Caco-2 (cell line): ENCODE results near the gene DHX32. TPM values are rescaled to one million over a fixed set of nuclear protein-coding genes. Genes with fewer than 3 reads are reported as not detected.
"Not testable (repeated sequence)": the region's sequence is repeated elsewhere in the genome, so short reads cannot be mapped to it uniquely, and the experiment has no call there.

Experiments used
- BruUV-seq: library from RNA; stranded (reverse); fragments of 400-500 nt; replicated peaks from 2 replicates; lab custom pipeline; 2021; lab: Mats Ljungman, UMichigan
- CTCF ChIA-PET: fragments of 300-600 bp; sonication (Branson Sonifier 250); formaldehyde crosslinking; loops from one replicate; lab custom pipeline; 2022; ENCODE audit warnings: antibody characterized with exemption; lab: Charles Lee
- POLR2A ChIA-PET: fragments of 300-600 bp; sonication (Branson Sonifier 250); formaldehyde crosslinking; loops from one replicate; lab custom pipeline; 2022; ENCODE audit warnings: antibody characterized with exemption; lab: Charles Lee
- DNase-seq, 2 experiments: peaks; one replicate each; pipeline versions ENCODE4 v3.0.0 to v3.0.0-alpha.2; 2020 to 2022
- H3K27me3 ChIP-seq: replicated peaks from 2 replicates; pipeline ENCODE4 v1.6.0; 2011; ENCODE audit warnings: low read length; ENCODE audit not compliant: control insufficient read depth, insufficient read depth
- H3K36me3 ChIP-seq: 2 replicates; pipeline ENCODE4 v1.5.1; 2011; ENCODE audit warnings: low read length; ENCODE audit not compliant: control insufficient read depth, insufficient read depth
- H3K4me1 ChIP-seq: fragments of 250-450 bp; sonication (Bioruptor Pico); 2 replicates; pipeline ENCODE4 v1.5.1; 2020; ENCODE audit warnings: mild to moderate bottlenecking
- H3K4me3 ChIP-seq: 2 replicates; pipeline ENCODE4 v1.5.1; 2011; ENCODE audit warnings: low read depth, mild to moderate bottlenecking, control low read depth, low read length
- H3K9me3 ChIP-seq: fragments of 250-450 bp; sonication (Bioruptor Pico); 2 replicates; pipeline ENCODE4 v1.5.1; 2020; ENCODE audit warnings: mild to moderate bottlenecking, moderate library complexity
- H3K27ac Mint-ChIP-seq: one replicate; pipeline ENCODE4 v1.8.0; 2022; ENCODE audit warnings: mixed read lengths; ENCODE audit not compliant: unreplicated experiment
- H3K27me3 Mint-ChIP-seq: one replicate; pipeline ENCODE4 v1.8.0; 2022; ENCODE audit warnings: mixed read lengths; ENCODE audit not compliant: insufficient read depth, unreplicated experiment
- H3K36me3 Mint-ChIP-seq: one replicate; pipeline ENCODE4 v1.8.0; 2022; ENCODE audit warnings: mild to moderate bottlenecking, mixed read lengths; ENCODE audit not compliant: insufficient read depth, unreplicated experiment
- H3K4me1 Mint-ChIP-seq: one replicate; pipeline ENCODE4 v1.8.0; 2022; ENCODE audit warnings: low read depth, mixed read lengths; ENCODE audit not compliant: unreplicated experiment
- H3K4me3 Mint-ChIP-seq: one replicate; pipeline ENCODE4 v1.8.0; 2022; ENCODE audit warnings: mild to moderate bottlenecking, moderate library complexity, mixed read lengths; ENCODE audit not compliant: unreplicated experiment
- H3K9me3 Mint-ChIP-seq: one replicate; pipeline ENCODE4 v1.8.0; 2022; ENCODE audit warnings: mixed read lengths; ENCODE audit not compliant: unreplicated experiment
- intact Hi-C: fragments of 100-400 bp; cut with micrococcal nuclease; formaldehyde crosslinking; loops from one replicate; pipeline ENCODE4 v1.10.0; 2022; ENCODE audit not compliant: unreplicated experiment
- total RNA-seq: library from RNA; stranded (reverse); gene quantifications from 2 replicates; pipeline ENCODE4 v1.2.3, GENCODE V29; 2022
- TF ChIP-seq, protein P1 (sequence below), 2 experiments: fragments of 200-600 bp in 1 of 2; IDR thresholded peaks; 1 replicate in 1 of 2; 2 replicates in 1 of 2; pipeline versions ENCODE4 v1.5.1 to v1.8.0; 2011 to 2022; ENCODE audit warnings: antibody characterized with exemption in 1 of 2, control low read depth in 1 of 2, inconsistent platforms in 1 of 2, low read depth in 1 of 2, low read length in 1 of 2, mild to moderate bottlenecking in 1 of 2, moderate library complexity in 1 of 2; ENCODE audit not compliant: insufficient read depth in 1 of 2, severe bottlenecking in 1 of 2, unreplicated experiment in 1 of 2

Gene DHX32
- total RNA-seq, 1 experiment from 2014 or later, result 25.0 TPM

DNA sequence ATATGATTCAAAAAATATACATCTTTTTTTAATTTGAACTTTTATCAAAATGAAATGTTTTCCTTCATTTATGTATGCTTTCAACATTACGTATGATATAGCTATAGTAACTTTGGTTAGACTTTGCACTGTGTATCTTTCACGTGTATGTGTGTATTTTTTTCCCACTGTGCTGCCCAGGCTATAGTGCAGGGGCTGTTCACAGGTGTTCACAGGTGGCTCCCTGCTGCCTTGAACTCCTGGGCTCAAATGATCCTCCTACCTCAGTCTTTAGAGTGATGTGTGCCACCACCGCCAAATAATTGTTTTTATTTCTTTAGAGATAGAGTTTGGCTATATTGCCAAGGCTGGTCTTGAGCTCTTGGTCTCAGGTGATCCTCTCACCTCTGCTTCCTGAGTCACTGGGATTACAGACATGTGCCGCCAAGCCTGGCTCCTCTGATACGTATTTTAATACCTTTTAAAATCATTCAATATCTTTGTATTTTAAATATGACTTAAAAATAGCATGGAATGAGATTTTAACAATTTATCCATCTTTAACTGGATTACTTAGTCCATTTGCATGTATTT lies 44.3 kb upstream of the DHX32 start:
- POLR2A ChIA-PET, result no interaction called here
- intact Hi-C loops, result no loop called here
- Mint-ChIP-seq H3K9me3 (no peaks in the 10 kb centered on the region), H3K4me1 (peaks cover 6% of the 10 kb centered on the region), H3K27ac (no peak overlapping the region), H3K4me3 (no peak overlapping the region), H3K36me3 (no peaks in the 10 kb centered on the region), H3K27me3 (no peaks in the 10 kb centered on the region)
- CTCF ChIA-PET, result no interaction called here
- H3K27me3 ChIP-seq, result no peaks in the 10 kb centered on the region
- TF ChIP-seq, protein P1, sequence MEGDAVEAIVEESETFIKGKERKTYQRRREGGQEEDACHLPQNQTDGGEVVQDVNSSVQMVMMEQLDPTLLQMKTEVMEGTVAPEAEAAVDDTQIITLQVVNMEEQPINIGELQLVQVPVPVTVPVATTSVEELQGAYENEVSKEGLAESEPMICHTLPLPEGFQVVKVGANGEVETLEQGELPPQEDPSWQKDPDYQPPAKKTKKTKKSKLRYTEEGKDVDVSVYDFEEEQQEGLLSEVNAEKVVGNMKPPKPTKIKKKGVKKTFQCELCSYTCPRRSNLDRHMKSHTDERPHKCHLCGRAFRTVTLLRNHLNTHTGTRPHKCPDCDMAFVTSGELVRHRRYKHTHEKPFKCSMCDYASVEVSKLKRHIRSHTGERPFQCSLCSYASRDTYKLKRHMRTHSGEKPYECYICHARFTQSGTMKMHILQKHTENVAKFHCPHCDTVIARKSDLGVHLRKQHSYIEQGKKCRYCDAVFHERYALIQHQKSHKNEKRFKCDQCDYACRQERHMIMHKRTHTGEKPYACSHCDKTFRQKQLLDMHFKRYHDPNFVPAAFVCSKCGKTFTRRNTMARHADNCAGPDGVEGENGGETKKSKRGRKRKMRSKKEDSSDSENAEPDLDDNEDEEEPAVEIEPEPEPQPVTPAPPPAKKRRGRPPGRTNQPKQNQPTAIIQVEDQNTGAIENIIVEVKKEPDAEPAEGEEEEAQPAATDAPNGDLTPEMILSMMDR (IDR thresholded peaks at IDR 0.05; ENCODE audit: insufficient read depth in 1 of 2, low read depth in 1 of 2, low read length in 1 of 2, severe bottlenecking in 1 of 2, unreplicated experiment in 1 of 2), result no peak
- no peak overlapping the region for H3K4me3 ChIP-seq
- no peaks in the 10 kb centered on the region for H3K9me3 ChIP-seq
- 0 out of 2 replicates have a peak, but pooled peaks cover 6% of the 10 kb centered on the region for H3K4me1 ChIP-seq
- no TSS peak for BruUV-seq
- H3K36me3 ChIP-seq, result no peaks in the 10 kb centered on the region
- DNase-seq, result no peak

DNA sequence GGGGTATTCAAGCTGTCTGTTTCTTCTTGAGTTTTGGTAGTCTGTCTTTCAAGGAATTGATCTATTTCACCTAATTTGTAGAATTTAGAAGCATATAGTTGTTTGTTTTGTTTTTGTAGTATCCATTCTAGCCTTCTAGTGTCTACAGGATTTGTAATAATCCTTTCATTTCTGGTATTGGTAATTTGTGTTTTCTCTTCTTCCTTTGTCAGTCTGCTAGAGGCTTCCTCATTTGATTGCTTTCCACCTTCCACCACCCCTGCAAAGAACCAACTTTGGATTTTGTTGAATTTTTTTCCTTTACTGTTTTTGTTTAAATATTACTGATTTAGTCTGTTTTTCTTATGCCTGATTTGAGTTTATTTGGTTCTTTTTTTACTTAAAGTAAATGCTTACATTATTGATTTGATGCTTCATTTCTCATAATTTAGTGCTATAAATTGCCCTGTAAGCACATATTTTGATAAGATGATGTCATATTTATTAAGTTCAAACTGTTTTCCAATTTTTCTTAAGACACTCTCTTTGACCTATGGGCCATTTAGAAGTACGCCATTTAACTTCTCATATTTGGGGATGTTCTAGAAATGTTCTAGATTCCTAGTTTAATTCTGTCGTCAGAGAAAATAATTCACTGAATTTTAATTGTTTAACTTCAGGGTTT lies 40.7 kb upstream of the DHX32 start:
- H3K4me3 ChIP-seq, intact Hi-C loops, H3K27me3 ChIP-seq, H3K27ac Mint-ChIP-seq, H3K9me3 Mint-ChIP-seq, BruUV-seq, DNase-seq, H3K4me3 Mint-ChIP-seq, H3K36me3 Mint-ChIP-seq, H3K27me3 Mint-ChIP-seq, H3K4me1 Mint-ChIP-seq, CTCF ChIA-PET, POLR2A ChIA-PET, H3K4me1 ChIP-seq, H3K36me3 ChIP-seq, H3K9me3 ChIP-seq: not testable (repeated sequence)

DNA sequence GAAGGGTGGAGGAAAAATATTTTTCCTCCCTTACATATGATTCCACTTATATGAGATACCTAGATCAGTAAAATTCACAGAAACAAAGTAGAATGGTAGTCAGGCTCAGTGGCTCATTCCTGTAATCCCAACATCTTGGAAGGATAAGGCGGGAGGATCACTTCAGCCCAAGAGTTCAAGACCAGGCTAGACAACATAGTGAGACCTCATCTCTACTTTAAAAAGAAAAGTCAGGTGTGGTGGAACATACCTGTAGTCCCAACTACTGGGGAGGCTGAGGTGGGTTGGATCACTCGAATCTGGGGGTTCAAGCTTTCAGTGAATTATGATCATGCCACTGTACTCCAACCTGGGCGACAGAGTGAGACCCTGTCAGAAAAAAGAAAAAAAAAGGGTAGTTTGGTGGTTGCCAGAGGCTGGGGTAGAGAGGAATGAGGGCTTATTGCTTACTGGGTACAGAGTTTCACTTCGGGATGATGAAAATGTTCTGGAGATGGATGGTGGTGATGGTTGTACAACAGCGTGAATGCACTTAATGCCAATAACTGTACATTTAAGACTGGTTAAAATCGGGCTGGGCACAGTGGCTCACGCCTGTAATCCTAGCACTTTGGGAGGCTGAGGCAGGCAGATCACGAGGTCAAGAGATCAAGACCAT lies 36.7 kb upstream of the DHX32 start:
- H3K9me3 Mint-ChIP-seq, H3K9me3 ChIP-seq, DNase-seq, H3K27me3 Mint-ChIP-seq, intact Hi-C loops, H3K4me3 ChIP-seq, H3K4me3 Mint-ChIP-seq, H3K27me3 ChIP-seq, H3K36me3 ChIP-seq, H3K4me1 ChIP-seq, H3K36me3 Mint-ChIP-seq, POLR2A ChIA-PET, BruUV-seq, H3K27ac Mint-ChIP-seq, CTCF ChIA-PET, H3K4me1 Mint-ChIP-seq: not testable (repeated sequence)

DNA sequence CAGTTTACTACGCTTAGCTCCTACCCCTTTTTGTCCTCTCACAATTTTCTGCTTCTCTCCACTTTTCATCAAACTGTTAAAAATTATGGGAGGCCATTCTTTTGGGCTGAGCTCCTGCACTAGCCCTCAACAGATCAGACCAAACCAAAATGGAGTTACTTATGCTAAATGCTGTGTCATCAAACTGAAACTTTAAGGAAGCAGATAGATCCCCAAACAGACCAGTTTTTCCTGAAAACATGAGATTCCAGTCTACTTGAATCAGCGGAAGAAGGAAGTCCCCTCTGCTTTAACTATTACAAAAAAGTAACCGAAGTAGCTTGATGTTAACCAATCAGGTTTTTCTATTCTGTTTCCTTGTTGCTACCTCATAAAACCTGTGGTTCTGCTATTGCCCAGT lies 35.9 kb upstream of the DHX32 start:
- H3K9me3 ChIP-seq, result no peaks in the 10 kb centered on the region
- Mint-ChIP-seq H3K27me3 (no peaks in the 10 kb centered on the region), H3K27ac (no peak overlapping the region), H3K4me1 (peaks cover 6% of the 10 kb centered on the region), H3K4me3 (no peak overlapping the region), H3K36me3 (no peaks in the 10 kb centered on the region), H3K9me3 (no peaks in the 10 kb centered on the region)
- H3K4me1 ChIP-seq, result no peaks in the 10 kb centered on the region; the same call in 1 of the 2 replicates
- no peaks in the 10 kb centered on the region for H3K36me3 ChIP-seq
- CTCF ChIA-PET, result no interaction called here
- intact Hi-C loops, result no loop called here
- TF ChIP-seq, protein P1 (IDR thresholded peaks at IDR 0.05; ENCODE audit: insufficient read depth in 1 of 2, low read depth in 1 of 2, low read length in 1 of 2, severe bottlenecking in 1 of 2, unreplicated experiment in 1 of 2), result no peak
- BruUV-seq, result no TSS peak
- POLR2A ChIA-PET, result no interaction called here
- no peaks in the 10 kb centered on the region for H3K27me3 ChIP-seq
- DNase-seq, result no peak
- no peak overlapping the region for H3K4me3 ChIP-seq

DNA sequence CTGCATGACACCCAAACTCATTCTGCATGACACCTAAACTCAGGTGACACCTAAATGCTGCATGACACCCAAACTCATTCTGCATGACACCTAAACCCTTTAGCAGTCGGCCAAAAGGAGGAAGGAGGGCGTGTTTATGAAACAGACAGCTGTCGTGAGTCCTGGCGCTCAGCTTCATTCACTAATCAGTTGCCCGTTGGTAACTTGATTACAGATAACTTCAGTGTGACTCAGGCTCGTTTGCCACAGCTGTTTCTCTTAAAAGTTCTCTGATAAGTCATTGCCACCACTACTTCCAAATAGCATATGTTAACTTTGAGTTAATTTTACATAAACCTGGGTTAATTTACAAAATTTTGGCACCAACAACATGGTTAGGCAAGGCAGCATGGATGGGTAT lies 32.2 kb upstream of the DHX32 start:
- POLR2A ChIA-PET, result not testable (repeated sequence)

More for the DNA sequence above, 32.2 kb upstream of the DHX32 start:
- BruUV-seq, H3K9me3 Mint-ChIP-seq, H3K36me3 Mint-ChIP-seq, H3K4me1 ChIP-seq, H3K36me3 ChIP-seq, H3K27ac Mint-ChIP-seq, H3K4me3 ChIP-seq, DNase-seq, H3K27me3 Mint-ChIP-seq, CTCF ChIA-PET, intact Hi-C loops, H3K4me3 Mint-ChIP-seq, H3K27me3 ChIP-seq, H3K9me3 ChIP-seq: not testable (repeated sequence)
- H3K4me1 Mint-ChIP-seq, result peaks cover 19% of the 10 kb centered on the region
